ENCODE measurements around the gene RPL10. TPM values are rescaled to one million over a fixed set of nuclear protein-coding genes. Genes with fewer than 3 reads are reported as not detected.

Gene RPL10
- total RNA-seq, 1 experiment from 2014 or later: 2,466 TPM

GRCh38 chrX:154349979-154350378 is 48.2 kb upstream of the RPL10 start:
- Histone ChIP-seq H3K4me3 (ENCODE audit: low read depth in 2 of 2, low read length in 2 of 2) (no peak overlapping the region), H3K27ac (ENCODE audit: low read length) (no peak overlapping the region), H3K9me3 (ENCODE audit: control insufficient read depth, insufficient read depth, low read depth, low read length) (no peaks in the 10 kb centered on the region), H3K27me3 (ENCODE audit: control insufficient read depth, insufficient read depth, low read length) (no peaks in the 10 kb centered on the region), H3K4me1 (ENCODE audit: control insufficient read depth, insufficient read depth, low read length) (peaks cover 14% of the 10 kb centered on the region), H3K36me3 (ENCODE audit: control insufficient read depth, insufficient read depth, low read length) (no peaks in the 10 kb centered on the region; the same call in 1 of the 2 replicates)
- no peak for DNase-seq (ENCODE audit: low read depth, low spot score)
- intact Hi-C loops (cut with micrococcal nuclease; ENCODE audit: unreplicated experiment): no loop called here
- no TSS peak for BruUV-seq (replicated peaks)
- TF ChIP-seq SIN3A (IDR thresholded peaks at IDR 0.05; ENCODE audit: borderline replicate concordance, insufficient read depth, low read depth, low read length): no peak
- no peak for TF ChIP-seq CTCF (IDR thresholded peaks at IDR 0.05)
- TF ChIP-seq TCF7L2 (IDR thresholded peaks at IDR 0.05; ENCODE audit: low read depth, low read length): no peak
- no peak for TF ChIP-seq POLR2AphosphoS5 (IDR thresholded peaks at IDR 0.05; ENCODE audit: low read depth, low read length)
- no peak for TF ChIP-seq REST (IDR thresholded peaks at IDR 0.05; ENCODE audit: insufficient read depth in 1 of 2, low read depth in 2 of 2, low read length in 1 of 2)
- in situ Hi-C loops (cut with HindIII; ENCODE audit: low pct_unique_long_range_greater_than_20kb, low sequenced_read_pairs): no loop called here
- ATAC-seq: no peak
- POLR2A ChIA-PET: no interaction called here
- CTCF ChIA-PET: no interaction called here

- Histone ChIP-seq H3K36me3 (ENCODE audit: control insufficient read depth, insufficient read depth, low read length) (no peaks in the 10 kb centered on the region; the same call in 1 of the 2 replicates), H3K4me1 (ENCODE audit: control insufficient read depth, insufficient read depth, low read length) (peaks cover 14% of the 10 kb centered on the region), H3K9me3 (ENCODE audit: control insufficient read depth, insufficient read depth, low read depth, low read length) (no peaks in the 10 kb centered on the region), H3K27me3 (ENCODE audit: control insufficient read depth, insufficient read depth, low read length) (no peaks in the 10 kb centered on the region), H3K4me3 (ENCODE audit: low read depth in 2 of 2, low read length in 2 of 2) (no peak overlapping the region), H3K27ac (ENCODE audit: low read length) (no peak overlapping the region)
- ChIA-PET CTCF (interaction anchor here (0.5 to 0.6 kb wide), 3 partner anchors 23 to 254 kb away, joined by 3 to 7 read pairs (median 5); no protein-coding TSS in a partner anchor), POLR2A (no interaction called here)
- BruUV-seq (replicated peaks): no TSS peak
- intact Hi-C loops (cut with micrococcal nuclease; ENCODE audit: unreplicated experiment) (no loop called here), in situ Hi-C loops (cut with HindIII; ENCODE audit: low pct_unique_long_range_greater_than_20kb, low sequenced_read_pairs) (no loop called here)
- DNase-seq (ENCODE audit: low read depth, low spot score) (no peak), ATAC-seq (no peak)
- no peak for TF ChIP-seq CTCF (IDR thresholded peaks at IDR 0.05)
- TF ChIP-seq POLR2AphosphoS5 (IDR thresholded peaks at IDR 0.05; ENCODE audit: low read depth, low read length): no peak
- TF ChIP-seq SIN3A (IDR thresholded peaks at IDR 0.05; ENCODE audit: borderline replicate concordance, insufficient read depth, low read depth, low read length): no peak
- TF ChIP-seq TCF7L2 (IDR thresholded peaks at IDR 0.05; ENCODE audit: low read depth, low read length): no peak
- no peak for TF ChIP-seq REST (IDR thresholded peaks at IDR 0.05; ENCODE audit: insufficient read depth in 1 of 2, low read depth in 2 of 2, low read length in 1 of 2)
Measured at GRCh38 chrX:154350429-154351182, 47.6 kb upstream of the RPL10 start.
